HCT116 (cell line): ENCODE data around the gene ATXN7L1. TPM values are rescaled to one million over a fixed set of nuclear protein-coding genes. Genes with fewer than 3 reads are reported as not detected.

Experiments used
- ATAC-seq: fragments of 200-7000 bp; cut with Tn5 transposase; 2 replicates; pipeline ENCODE4 v1.9.1; 2020; ENCODE audit warnings: mild to moderate bottlenecking, moderate library complexity
- BruUV-seq: library from RNA; stranded (reverse); fragments of 400-500 nt; replicated peaks from 2 replicates; lab custom pipeline; 2021; lab: Mats Ljungman, UMichigan
- CTCF ChIA-PET: fragments of 300-600 bp; sonication (Branson Sonifier 250); formaldehyde crosslinking; loops from one replicate; lab custom pipeline; 2021; ENCODE audit warnings: antibody characterized with exemption; lab: Charles Lee
- POLR2A ChIA-PET: fragments of 300-600, 350-600 bp; sonication (Branson Sonifier 250); formaldehyde crosslinking; loops from one replicate; lab custom pipeline; 2021; ENCODE audit warnings: antibody characterized with exemption; lab: Charles Lee
- RAD21 ChIA-PET, 2 experiments: fragments of 300-600 bp; sonication (Branson Sonifier 250); formaldehyde crosslinking; loops; one replicate each; lab custom pipeline; 2023; ENCODE audit warnings: low total read pairs in 2 of 2; ENCODE audit not compliant: uncharacterized antibody in 2 of 2, unreplicated experiment in 2 of 2, low non-redundant PET in 1 of 2; lab: Charles Lee
- DNase-seq: peaks from one replicate; pipeline ENCODE4 v3.0.0-alpha.2; 2010; ENCODE audit warnings: low read depth, low spot score
- H2AFZ ChIP-seq: fragments of 200-600 bp; shearing (Covaris generic), sonication (generic); 2 replicates; pipeline ENCODE4 v1.6.1; 2017; ENCODE audit warnings: low read depth, mixed run types, mixed read lengths, antibody characterized with exemption, low read length; ENCODE audit not compliant: poor library complexity, severe bottlenecking
- H3K27ac ChIP-seq: 2 replicates; pipeline ENCODE4 v1.5.1; 2012; ENCODE audit warnings: low read depth, low read length
- H3K27me3 ChIP-seq: fragments of 200-600 bp; sonication (generic); 2 replicates; pipeline ENCODE4 v1.6.1; 2016; ENCODE audit warnings: mixed run types, low read length, mixed read lengths; ENCODE audit not compliant: insufficient read depth
- H3K36me3 ChIP-seq, 2 experiments: fragments of 200-500 bp in 1 of 2; fragments of 200-600 bp in 1 of 2; sonication (Bioruptor generic) in 1 of 2; sonication (generic) in 1 of 2; 2 replicates each; pipeline versions ENCODE4 v1.5.1 to v1.6.1; 2014 to 2016; ENCODE audit warnings: low read length in 2 of 2, inconsistent platforms in 1 of 2, mixed read lengths in 1 of 2, mixed run types in 1 of 2; ENCODE audit not compliant: insufficient read depth in 2 of 2, control insufficient read depth in 1 of 2
- H3K4me1 ChIP-seq, 2 experiments: fragments of 200-600 bp in 1 of 2; sonication (generic) in 1 of 2; 2 replicates each; pipeline versions ENCODE4 v1.5.1 to v1.6.1; 2012 to 2017; ENCODE audit warnings: low read length in 2 of 2, inconsistent platforms in 1 of 2, mild to moderate bottlenecking in 1 of 2, mixed read lengths in 1 of 2, mixed run types in 1 of 2, moderate library complexity in 1 of 2; ENCODE audit not compliant: insufficient read depth in 2 of 2, control insufficient read depth in 1 of 2
- H3K4me2 ChIP-seq: fragments of 200-600 bp; sonication (generic); 2 replicates; pipeline ENCODE4 v1.6.1; 2017; ENCODE audit warnings: mixed run types, low read length, mixed read lengths
- H3K4me3 ChIP-seq, 2 experiments: fragments of 200-600 bp in 1 of 2; sonication (generic) in 1 of 2; replicated peaks in 1 of 2; 2 replicates each; pipeline ENCODE4 v1.5.1; 2011 to 2016; ENCODE audit warnings: low read length in 2 of 2, control low read depth in 1 of 2, low read depth in 1 of 2, mild to moderate bottlenecking in 1 of 2, mixed read lengths in 1 of 2, mixed run types in 1 of 2
- H3K79me2 ChIP-seq: fragments of 200-600 bp; sonication (generic); 2 replicates; pipeline ENCODE4 v1.6.1; 2017; ENCODE audit warnings: mild to moderate bottlenecking, mixed run types, low read length, moderate library complexity, mixed read lengths; ENCODE audit not compliant: insufficient read depth
- H3K9ac ChIP-seq: fragments of 200-600 bp; sonication (generic); 2 replicates; pipeline ENCODE4 v1.6.1; 2016; ENCODE audit warnings: low read length, mixed read lengths
- H3K9me2 ChIP-seq: fragments of 200-600 bp; sonication (generic), shearing (Covaris generic); 2 replicates; pipeline ENCODE4 v1.6.1; 2017; ENCODE audit warnings: mixed run types, mild to moderate bottlenecking, moderate library complexity; ENCODE audit not compliant: insufficient read depth
- H3K9me3 ChIP-seq, 2 experiments: fragments of 200-500 bp in 1 of 2; fragments of 200-600 bp in 1 of 2; sonication (Bioruptor generic) in 1 of 2; sonication (generic) in 1 of 2; 2 replicates each; pipeline ENCODE4 v1.6.1; 2014 to 2017; ENCODE audit warnings: low read length in 2 of 2, mixed read lengths in 2 of 2, inconsistent platforms in 1 of 2, low read depth in 1 of 2, mild to moderate bottlenecking in 1 of 2, mixed run types in 1 of 2, moderate library complexity in 1 of 2; ENCODE audit not compliant: control insufficient read depth in 1 of 2, insufficient read depth in 1 of 2
- H4K20me1 ChIP-seq: fragments of 200-600 bp; sonication (generic), shearing (Covaris generic); 2 replicates; pipeline ENCODE4 v1.6.1; 2017; ENCODE audit warnings: mixed run types, mild to moderate bottlenecking, moderate library complexity; ENCODE audit not compliant: insufficient read depth
- CEBPB ChIP-seq: IDR thresholded peaks from 2 replicates; pipeline ENCODE4 v1.6.1; 2012; ENCODE audit warnings: low read depth
- EGR1 ChIP-seq: IDR thresholded peaks from 2 replicates; pipeline ENCODE4 v1.6.1; 2012; ENCODE audit warnings: low read depth
- EZH2 ChIP-seq: fragments of 200-600 bp; sonication (generic); IDR thresholded peaks from 2 replicates; pipeline ENCODE4 v1.6.1; 2017; ENCODE audit warnings: antibody characterized with exemption, mixed run types
- EZH2phosphoT487 ChIP-seq: fragments of 200-600 bp; IDR thresholded peaks from 2 replicates; pipeline ENCODE4 v1.6.1; 2018; ENCODE audit warnings: antibody characterized with exemption, borderline replicate concordance
- FOSL1 ChIP-seq: IDR thresholded peaks from 2 replicates; pipeline ENCODE4 v1.6.1; 2012; ENCODE audit warnings: low read depth
- JUND ChIP-seq: IDR thresholded peaks from 2 replicates; pipeline ENCODE4 v1.6.1; 2012
- RAD21 ChIP-seq: IDR thresholded peaks from 2 replicates; pipeline ENCODE4 v1.6.1; 2012; ENCODE audit warnings: low read depth, mild to moderate bottlenecking
- SIN3A ChIP-seq: IDR thresholded peaks from 2 replicates; pipeline ENCODE4 v1.6.1; 2012; ENCODE audit warnings: low read depth
- SP1 ChIP-seq: IDR thresholded peaks from 2 replicates; pipeline ENCODE4 v1.6.1; 2012; ENCODE audit warnings: low read depth
- SRF ChIP-seq: IDR thresholded peaks from 2 replicates; pipeline ENCODE4 v1.6.1; 2012; ENCODE audit warnings: low read depth
- TCF7L2 ChIP-seq: IDR thresholded peaks from 2 replicates; pipeline ENCODE4 v1.7.0; 2011; ENCODE audit warnings: borderline replicate concordance, inconsistent platforms; ENCODE audit not compliant: insufficient read depth, insufficient read length; ENCODE audit errors: extremely low read depth
- ZFX ChIP-seq: fragments of 450-650 bp; IDR thresholded peaks from 2 replicates; pipeline ENCODE4 v1.6.1; 2017
- intact Hi-C: fragments of 100-400 bp; cut with micrococcal nuclease; formaldehyde crosslinking; loops from 2 replicates; pipeline ENCODE4 v1.10.0; 2022
- total RNA-seq: library from RNA; stranded (reverse); gene quantifications from one replicate; pipeline ENCODE4 v1.2.1, GENCODE V29; 2021; ENCODE audit not compliant: unreplicated experiment
- TF ChIP-seq, protein P1 (sequence below): IDR thresholded peaks from 2 replicates; pipeline ENCODE4 v1.6.1; 2012
- TF ChIP-seq, protein P2 (sequence below): IDR thresholded peaks from 2 replicates; pipeline ENCODE4 v1.6.1; 2012
- TF ChIP-seq, protein P3 (sequence below), 3 experiments: fragments of 200-600 bp in 1 of 3; sonication (generic) in 1 of 3; IDR thresholded peaks in 2 of 3; conservative IDR thresholded peaks in 1 of 3; 2 replicates each; pipeline ENCODE4 v1.5.1; 2012 to 2017; ENCODE audit warnings: low read depth in 2 of 3, low read length in 2 of 3, antibody characterized with exemption in 1 of 3, borderline replicate concordance in 1 of 3, control low read depth in 1 of 3, mild to moderate bottlenecking in 1 of 3, mixed read lengths in 1 of 3, mixed run types in 1 of 3, moderate library complexity in 1 of 3; ENCODE audit not compliant: insufficient read depth in 1 of 3

Gene ATXN7L1
- total RNA-seq, 1 experiment from 2014 or later: 11.5 TPM

DNA sequence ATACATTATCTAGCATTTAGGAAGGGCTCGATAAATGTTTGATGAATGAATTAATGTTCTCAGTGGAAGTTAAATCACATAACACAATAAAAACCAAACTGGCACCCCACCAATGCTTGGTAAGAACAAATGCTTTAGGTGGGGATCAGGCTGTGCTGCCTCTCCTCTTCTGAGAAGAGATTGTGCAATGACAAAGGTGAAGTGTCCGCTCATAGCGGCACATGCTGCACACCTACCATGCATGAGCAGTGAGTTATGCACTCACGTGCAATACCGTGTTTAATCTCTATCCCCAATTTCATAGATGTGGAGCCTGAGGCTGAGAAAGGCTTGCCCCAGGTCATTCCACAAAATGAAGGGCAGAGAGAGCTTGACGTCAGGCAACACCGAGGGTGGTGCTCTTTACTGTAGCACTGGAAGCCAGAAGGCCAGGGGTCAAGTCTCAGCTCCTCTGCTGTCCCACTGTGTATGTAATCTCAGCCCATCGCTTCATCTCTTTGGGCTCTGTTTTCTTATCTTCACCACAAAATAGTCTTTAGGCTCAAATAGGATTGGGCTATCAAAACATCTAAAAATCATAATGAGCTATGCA is 222.2 kb downstream of the ATXN7L1 start:
- Histone ChIP-seq H4K20me1 (no peaks in the 10 kb centered on the region), H2AFZ (no peak overlapping the region), H3K9me3 (no peaks in the 10 kb centered on the region), H3K4me1 (peaks cover 5 to 13% of the 10 kb centered on the region in 2 experiments), H3K36me3 (no peaks in the 10 kb centered on the region), H3K9ac (no peak overlapping the region), H3K79me2 (no peaks in the 10 kb centered on the region), H3K9me2 (no peaks in the 10 kb centered on the region), H3K4me2 (no peak overlapping the region), H3K27ac (no peak overlapping the region), H3K4me3 (no peak overlapping the region), H3K27me3 (no peaks in the 10 kb centered on the region)
- intact Hi-C loops: loop anchor here (5.0 to 10.0 kb wide), 2 partner anchors 221 to 513 kb away; partner anchors contain the start of gene ATXN7L1
- ChIA-PET CTCF (interaction anchor here (1.4 kb wide), 1 partner anchor 388 kb away, joined by 7 read pairs; no protein-coding TSS in a partner anchor), POLR2A (no interaction called here), RAD21 (interaction anchor here in 1 of 2 experiments (0.6 to 0.7 kb wide), 2 partner anchors 375 to 481 kb away, joined by 3 read pairs; no protein-coding TSS in a partner anchor)
- no peak for ATAC-seq
- BruUV-seq: no TSS peak
- no peak for DNase-seq
- TF ChIP-seq JUND: no peak
- no peak for TF ChIP-seq FOSL1
- TF ChIP-seq TCF7L2: no peak
- no peak for TF ChIP-seq EGR1
- TF ChIP-seq SRF: no peak
- TF ChIP-seq SIN3A: no peak
- no peak for TF ChIP-seq EZH2
- TF ChIP-seq ZFX: no peak
- TF ChIP-seq SP1: no peak
- TF ChIP-seq, protein P1, sequence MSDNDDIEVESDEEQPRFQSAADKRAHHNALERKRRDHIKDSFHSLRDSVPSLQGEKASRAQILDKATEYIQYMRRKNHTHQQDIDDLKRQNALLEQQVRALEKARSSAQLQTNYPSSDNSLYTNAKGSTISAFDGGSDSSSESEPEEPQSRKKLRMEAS: no peak

DNA sequence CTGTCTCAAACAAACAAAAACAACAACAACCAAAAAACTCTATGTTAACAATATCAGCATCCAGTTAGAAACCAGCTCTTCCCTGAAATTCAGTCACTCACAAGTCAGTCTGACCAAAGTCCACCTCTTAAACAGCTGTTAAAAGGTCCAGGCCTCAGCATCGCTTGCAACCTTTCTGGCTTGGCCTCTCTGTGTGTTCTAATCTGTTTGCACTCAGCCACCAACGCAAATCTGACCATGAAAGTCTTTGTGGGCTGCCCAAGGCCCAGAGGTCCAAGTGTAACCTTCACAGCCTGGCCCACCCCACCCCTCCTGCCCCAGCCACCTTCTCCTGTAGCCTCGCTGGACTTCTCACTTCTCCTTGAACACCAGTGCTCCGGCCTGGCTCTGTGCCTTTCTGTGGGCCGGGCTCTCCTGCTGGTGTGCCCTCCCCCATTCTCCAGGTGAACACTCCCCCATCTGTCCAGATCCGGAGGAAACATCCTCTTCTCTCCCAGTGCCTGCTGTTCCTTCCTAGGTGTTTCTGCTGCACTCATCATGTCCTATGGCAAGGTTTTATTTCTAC is 222.9 kb downstream of the ATXN7L1 start:
- Histone ChIP-seq H3K4me2 (no peak overlapping the region), H3K9me2 (no peaks in the 10 kb centered on the region), H3K4me3 (no peak overlapping the region), H3K79me2 (no peaks in the 10 kb centered on the region), H3K27ac (no peak overlapping the region), H3K36me3 (no peaks in the 10 kb centered on the region), H2AFZ (no peak overlapping the region), H3K9ac (no peak overlapping the region), H4K20me1 (no peaks in the 10 kb centered on the region), H3K4me1 (peaks cover 11 to 20% of the 10 kb centered on the region in 2 experiments), H3K27me3 (no peaks in the 10 kb centered on the region), H3K9me3 (no peaks in the 10 kb centered on the region)
- ChIA-PET CTCF (interaction anchor here (1.4 kb wide), 1 partner anchor 389 kb away, joined by 7 read pairs; no protein-coding TSS in a partner anchor), POLR2A (no interaction called here), RAD21 (no interaction called here)
- ATAC-seq (no peak), DNase-seq (no peak)
- TF ChIP-seq CEBPB: no peak
- no peak for TF ChIP-seq SRF
- no peak for TF ChIP-seq EGR1
- TF ChIP-seq EZH2phosphoT487: no peak
- TF ChIP-seq, protein P2, sequence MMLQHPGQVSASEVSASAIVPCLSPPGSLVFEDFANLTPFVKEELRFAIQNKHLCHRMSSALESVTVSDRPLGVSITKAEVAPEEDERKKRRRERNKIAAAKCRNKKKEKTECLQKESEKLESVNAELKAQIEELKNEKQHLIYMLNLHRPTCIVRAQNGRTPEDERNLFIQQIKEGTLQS: no peak
- TF ChIP-seq JUND: no peak
- TF ChIP-seq SIN3A: no peak
- TF ChIP-seq, protein P3, sequence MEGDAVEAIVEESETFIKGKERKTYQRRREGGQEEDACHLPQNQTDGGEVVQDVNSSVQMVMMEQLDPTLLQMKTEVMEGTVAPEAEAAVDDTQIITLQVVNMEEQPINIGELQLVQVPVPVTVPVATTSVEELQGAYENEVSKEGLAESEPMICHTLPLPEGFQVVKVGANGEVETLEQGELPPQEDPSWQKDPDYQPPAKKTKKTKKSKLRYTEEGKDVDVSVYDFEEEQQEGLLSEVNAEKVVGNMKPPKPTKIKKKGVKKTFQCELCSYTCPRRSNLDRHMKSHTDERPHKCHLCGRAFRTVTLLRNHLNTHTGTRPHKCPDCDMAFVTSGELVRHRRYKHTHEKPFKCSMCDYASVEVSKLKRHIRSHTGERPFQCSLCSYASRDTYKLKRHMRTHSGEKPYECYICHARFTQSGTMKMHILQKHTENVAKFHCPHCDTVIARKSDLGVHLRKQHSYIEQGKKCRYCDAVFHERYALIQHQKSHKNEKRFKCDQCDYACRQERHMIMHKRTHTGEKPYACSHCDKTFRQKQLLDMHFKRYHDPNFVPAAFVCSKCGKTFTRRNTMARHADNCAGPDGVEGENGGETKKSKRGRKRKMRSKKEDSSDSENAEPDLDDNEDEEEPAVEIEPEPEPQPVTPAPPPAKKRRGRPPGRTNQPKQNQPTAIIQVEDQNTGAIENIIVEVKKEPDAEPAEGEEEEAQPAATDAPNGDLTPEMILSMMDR (IDR thresholded peaks at IDR 0.05 in 2 of 3, conservative IDR thresholded peaks at IDR 0.05 in 1 of 3; ENCODE audit: borderline replicate concordance in 1 of 3, insufficient read depth in 1 of 3, low read depth in 2 of 3, low read length in 2 of 3): no peak
- no peak for TF ChIP-seq RAD21
- TF ChIP-seq TCF7L2: no peak
- intact Hi-C loops: loop anchor here (5.0 to 10.0 kb wide), 2 partner anchors 221 to 514 kb away; partner anchors contain the start of gene ATXN7L1
- no TSS peak for BruUV-seq
